GM18498 (cell line): ENCODE results near the gene DPH7.
A peak's percentile ranks its signal among the peaks of the same experiment; 100 is the strongest.
"Not testable (repeated sequence)": the region's sequence is repeated elsewhere in the genome, so short reads cannot be mapped to it uniquely, and the experiment has no call there.

ENCODE experiments used
- ATAC-seq: cut with Tn5 transposase; IDR thresholded peaks from one replicate; pipeline ENCODE4 v1.9.1; 2021; ENCODE audit warnings: mild to moderate bottlenecking, moderate library complexity; ENCODE audit not compliant: unreplicated experiment

DPH7 gene

GRCh38 chr9:137581361-137582285 is 2.9 kb upstream of the DPH7 start:
- no peak for ATAC-seq

DNA sequence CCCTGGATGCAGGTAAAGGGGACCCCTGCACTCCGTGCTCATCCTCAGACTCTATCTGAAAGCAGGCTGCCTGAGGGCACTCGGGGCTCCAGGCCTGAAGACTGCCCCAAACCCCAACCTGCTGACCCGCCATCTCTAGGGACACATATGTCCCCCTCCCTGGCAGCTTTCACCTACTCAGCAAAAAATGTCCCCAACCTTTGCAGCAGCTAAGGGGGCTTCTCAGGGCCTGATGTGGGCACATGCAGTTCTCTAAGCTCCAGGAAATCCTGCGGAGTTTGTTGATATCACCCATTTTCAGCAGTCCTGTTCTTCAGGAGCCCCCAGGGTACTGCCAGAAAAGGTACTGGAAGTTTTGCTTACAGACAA is 2.2 kb upstream of the DPH7 start:
- ATAC-seq, result no peak

DNA sequence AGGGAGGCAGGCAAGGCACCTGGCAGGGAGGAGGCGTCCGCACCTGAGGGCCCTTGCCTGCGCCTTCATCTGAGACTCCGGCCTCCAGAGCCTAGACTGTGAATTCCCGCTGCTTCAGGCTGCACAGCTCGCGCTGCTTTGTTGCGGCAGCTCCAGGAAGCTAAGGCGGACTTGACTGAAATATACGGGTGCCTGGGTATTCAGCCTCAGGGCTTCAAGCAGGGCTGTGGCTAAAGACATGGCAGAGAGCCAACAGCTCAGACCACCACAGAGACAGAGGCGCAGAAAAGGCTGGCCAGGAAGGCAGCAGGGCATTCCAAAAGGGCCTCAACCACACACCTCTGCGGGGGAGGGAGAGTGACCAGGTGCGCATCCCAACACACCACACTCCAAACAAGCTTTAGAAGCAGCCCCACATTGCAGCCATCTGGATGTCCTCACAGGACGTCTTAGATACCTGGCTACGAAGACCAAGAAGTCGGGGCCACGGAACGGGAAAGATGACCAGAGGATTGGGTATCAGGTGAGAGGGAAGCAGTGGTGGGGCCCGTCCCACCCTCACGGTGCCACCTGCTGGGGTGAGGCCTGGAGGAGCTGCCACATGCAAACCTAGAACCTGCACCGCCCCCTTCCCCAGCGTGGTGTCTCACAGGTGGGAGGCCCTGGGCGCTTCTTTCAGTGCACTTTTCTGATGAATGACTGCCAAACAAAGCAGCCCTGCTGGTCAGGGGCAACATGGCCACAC is 1.7 kb upstream of the DPH7 start:
- ATAC-seq, result no peak

DNA sequence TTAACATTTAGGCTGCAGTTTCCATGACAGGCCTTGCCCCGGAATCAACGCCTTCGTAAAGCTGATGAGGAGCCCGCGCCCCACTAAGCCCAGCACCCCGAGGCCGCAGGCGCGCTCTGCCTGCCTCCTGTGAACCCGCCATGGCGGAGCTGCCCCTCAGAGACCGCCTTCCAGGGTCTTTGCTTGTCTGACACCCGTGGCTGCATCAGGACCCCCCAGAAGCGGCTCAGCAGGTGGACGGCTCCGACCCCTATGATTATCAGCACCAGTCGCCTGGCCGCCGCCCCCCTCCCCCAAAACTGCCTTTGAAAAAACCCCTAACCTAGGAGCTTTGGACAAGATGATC is 507 bp upstream of the DPH7 start:
- ATAC-seq, result no peak

- no peak for ATAC-seq
Observed at GRCh38 chr9:137575716-137576411, 2.9 kb downstream of the DPH7 start.

- ATAC-seq, result no peak
Observed at GRCh38 chr9:137575364-137575715, 3.4 kb downstream of the DPH7 start.

- no peak for ATAC-seq
Observed at GRCh38 chr9:137574192-137574591, 4.5 kb downstream of the DPH7 start.

GRCh38 chr9:137570566-137570965 is 8.2 kb downstream of the DPH7 start:
- no peak for ATAC-seq

DNA sequence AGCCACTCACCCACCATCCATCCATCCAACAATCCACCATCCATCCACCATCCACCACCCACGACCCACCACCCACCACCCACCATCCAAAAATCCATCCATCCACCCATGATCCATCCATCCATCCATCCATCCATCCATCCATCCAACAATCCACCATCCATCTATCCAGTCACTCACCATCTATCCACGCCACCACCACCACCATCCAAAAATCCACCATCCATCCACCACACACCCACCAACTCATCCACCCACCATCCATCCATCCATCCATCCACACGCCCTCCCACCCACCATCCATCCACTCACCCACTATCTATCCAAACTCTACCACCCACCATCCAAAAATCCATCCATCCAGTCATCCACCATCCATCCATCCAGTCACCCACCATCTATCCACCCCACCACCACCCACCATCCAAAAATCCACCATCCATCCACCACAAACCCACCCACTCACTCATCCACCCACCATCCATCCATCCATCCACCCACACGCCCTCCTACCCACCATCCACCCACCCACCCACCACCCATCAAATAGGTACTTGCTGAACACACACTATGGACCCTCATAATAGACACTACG is 9.0 kb downstream of the DPH7 start:
- ATAC-seq, result no peak

GRCh38 chr9:137568445-137568844 is 10.3 kb downstream of the DPH7 start:
- not testable (repeated sequence) for ATAC-seq

GRCh38 chr9:137564817-137565411 is 13.8 kb downstream of the DPH7 start:
- no peak for ATAC-seq

- no peak for ATAC-seq
Observed at GRCh38 chr9:137564134-137564533, 14.6 kb downstream of the DPH7 start.

GRCh38 chr9:137558127-137558526 is 20.6 kb downstream of the DPH7 start:
- ATAC-seq, result no peak

- ATAC-seq, result no peak
Observed at GRCh38 chr9:137556069-137556838, 22.5 kb downstream of the DPH7 start.

GRCh38 chr9:137555179-137555578 is 23.5 kb downstream of the DPH7 start:
- ATAC-seq, result no peak

GRCh38 chr9:137554349-137554748 is 24.4 kb downstream of the DPH7 start:
- no peak for ATAC-seq

- not testable (repeated sequence) for ATAC-seq
Observed at GRCh38 chr9:137553654-137554053, 25.1 kb downstream of the DPH7 start.

GRCh38 chr9:137552022-137552768 is 26.5 kb downstream of the DPH7 start:
- peak; percentile 32 for ATAC-seq

GRCh38 chr9:137551264-137552021 is 27.3 kb downstream of the DPH7 start, which contains the start of gene MRPL41:
TSS of gene MRPL41 (plus strand) at chr9:137551879. CDS start at chr9:137552082, 203 bp downstream.
- peak; percentile 76 for ATAC-seq
